Measurements from ENCODE around the gene POLR3B. TPM values are rescaled to one million over a fixed set of nuclear protein-coding genes. Genes with fewer than 3 reads are reported as not detected.

POLR3B gene
- total RNA-seq, 6 donors from 2014 or later = 7.2 to 14.7 (median 10.6) TPM

DNA sequence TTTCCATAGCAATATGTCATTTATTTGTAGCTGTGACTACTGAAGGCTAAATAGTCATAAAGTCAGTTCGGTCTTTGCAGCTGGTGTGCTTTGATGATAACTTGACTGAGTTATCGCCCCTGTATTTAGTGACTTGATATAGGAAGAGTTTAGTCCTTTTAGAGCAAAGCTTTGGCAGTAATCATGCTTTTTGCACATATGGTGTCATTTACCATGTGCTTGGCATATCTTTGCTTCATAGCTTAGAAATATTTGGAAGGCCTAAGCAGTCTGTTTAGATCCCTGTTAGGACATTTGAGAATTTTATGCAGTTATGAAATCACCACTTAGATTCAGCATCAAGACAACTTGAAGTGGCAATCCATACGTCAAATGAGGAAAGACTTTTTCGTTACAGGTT, 31.6 kb downstream of the POLR3B start:
- WGBS, 2 donors = 94 to 96% methylated on average over 4 of the region's 4 CpGs
- H3K4me3 ChIP-seq = no peak overlapping the region
- H3K27ac ChIP-seq = no peak overlapping the region
- no peaks in the 10 kb centered on the region for H3K4me1 ChIP-seq
- no peaks in the 10 kb centered on the region for H3K27me3 ChIP-seq
- peaks cover 0 to 23% (median 8%) of the 10 kb centered on the region in 4 donors for H3K36me3 ChIP-seq
- no peak for DNase-seq
- no peaks in the 10 kb centered on the region for H3K9me3 ChIP-seq
- TF ChIP-seq POLR2A (IDR thresholded peaks at IDR 0.05) (no peak), POLR2AphosphoS5 (IDR thresholded peaks at IDR 0.05) (no peak), CTCF (IDR thresholded peaks at IDR 0.05) (no peak), EP300 (IDR thresholded peaks at IDR 0.05) (no peak)
- no peak for ATAC-seq (ENCODE audit: low FRiP score in 2 of 2)

DNA sequence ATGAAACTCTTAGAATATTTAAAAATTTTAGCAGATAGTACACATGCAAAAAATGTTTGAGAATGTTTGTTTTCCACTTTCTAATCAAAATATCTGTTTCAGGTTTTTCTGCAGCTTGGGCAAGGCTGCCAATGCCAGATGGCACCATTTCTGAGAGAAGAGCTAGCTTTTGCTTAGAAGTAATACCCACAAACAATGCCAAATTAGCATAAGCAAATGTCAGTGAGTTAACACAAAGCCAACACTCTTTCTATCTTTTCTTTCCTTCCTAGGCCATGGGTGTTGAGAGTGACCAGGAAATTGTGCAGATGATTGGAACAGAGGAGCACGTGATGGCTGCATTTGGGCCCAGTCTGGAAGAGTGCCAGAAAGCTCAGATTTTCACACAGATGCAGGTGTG, 35.2 kb downstream of the POLR3B start:
- 76 to 80% methylated on average over 1 of the region's 1 CpG for WGBS, 2 donors
- no peaks in the 10 kb centered on the region for H3K9me3 ChIP-seq
- H3K36me3 ChIP-seq = peaks cover 0 to 27% (median 17%) of the 10 kb centered on the region in 4 donors
- no peaks in the 10 kb centered on the region for H3K4me1 ChIP-seq
- ATAC-seq (ENCODE audit: low FRiP score in 2 of 2) = no peak
- no peak for DNase-seq
- H3K27me3 ChIP-seq = no peaks in the 10 kb centered on the region
- H3K27ac ChIP-seq = no peak overlapping the region
- TF ChIP-seq POLR2AphosphoS5 (IDR thresholded peaks at IDR 0.05) (no peak), POLR2A (IDR thresholded peaks at IDR 0.05) (no peak), EP300 (IDR thresholded peaks at IDR 0.05) (no peak), CTCF (IDR thresholded peaks at IDR 0.05) (no peak)
- no peak overlapping the region for H3K4me3 ChIP-seq

- ATAC-seq (ENCODE audit: low FRiP score in 2 of 2) (no peak), DNase-seq (no peak)
- H3K27me3 ChIP-seq = no peaks in the 10 kb centered on the region
- no peak overlapping the region for H3K4me3 ChIP-seq
- H3K4me1 ChIP-seq = no peaks in the 10 kb centered on the region
- TF ChIP-seq EP300 (IDR thresholded peaks at IDR 0.05) (no peak), POLR2AphosphoS5 (IDR thresholded peaks at IDR 0.05) (no peak), POLR2A (IDR thresholded peaks at IDR 0.05) (no peak), CTCF (IDR thresholded peaks at IDR 0.05) (no peak)
- H3K36me3 ChIP-seq = peaks cover 0 to 5% (median 3%) of the 10 kb centered on the region in 4 donors
- no peak overlapping the region for H3K27ac ChIP-seq
- H3K9me3 ChIP-seq = no peaks in the 10 kb centered on the region
- 87 to 90% methylated on average over 2 of the region's 2 CpGs for WGBS, 2 donors
Measured at GRCh38 chr12:106409878-106410277, 52.3 kb downstream of the POLR3B start.

GRCh38 chr12:106412563-106412962, 55.0 kb downstream of the POLR3B start:
- Histone ChIP-seq H3K4me1 (no peaks in the 10 kb centered on the region), H3K27me3 (no peaks in the 10 kb centered on the region), H3K27ac (no peak overlapping the region), H3K36me3 (peaks cover 4 to 9% (median 8%) of the 10 kb centered on the region in 4 donors), H3K4me3 (no peak overlapping the region), H3K9me3 (no peaks in the 10 kb centered on the region)
- 95 to 100% methylated on average over 1 of the region's 1 CpG for WGBS, 2 donors
- TF ChIP-seq CTCF (IDR thresholded peaks at IDR 0.05) (no peak), POLR2A (IDR thresholded peaks at IDR 0.05) (no peak), POLR2AphosphoS5 (IDR thresholded peaks at IDR 0.05) (no peak), EP300 (IDR thresholded peaks at IDR 0.05) (no peak)
- ATAC-seq (ENCODE audit: low FRiP score in 2 of 2) (no peak), DNase-seq (no peak)

DNA sequence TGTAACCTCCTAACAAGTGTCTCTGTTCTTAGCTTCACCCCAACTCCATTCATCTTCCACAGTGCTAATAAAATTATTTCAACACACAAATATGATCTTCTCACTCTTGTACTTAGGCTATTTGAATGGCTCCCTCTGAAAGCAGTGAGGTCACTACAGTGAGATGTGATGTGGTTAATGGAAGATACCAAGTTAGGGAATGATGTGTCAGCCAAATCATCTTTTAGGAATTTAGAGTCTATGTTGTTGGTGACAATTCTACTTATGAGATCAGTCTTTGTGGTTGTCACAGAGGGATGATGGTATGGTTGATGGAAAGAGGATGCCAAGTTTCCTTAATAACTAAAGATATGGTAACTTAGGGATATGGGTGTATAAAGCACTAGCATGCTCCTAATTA, 57.6 kb downstream of the POLR3B start:
- no peaks in the 10 kb centered on the region for H3K27me3 ChIP-seq
- peaks cover 0 to 4% (median 0%) of the 10 kb centered on the region in 4 donors for H3K4me1 ChIP-seq
- H3K27ac ChIP-seq = no peak overlapping the region
- no peak for TF ChIP-seq CTCF (IDR thresholded peaks at IDR 0.05)
- no peak for TF ChIP-seq POLR2A (IDR thresholded peaks at IDR 0.05)
- TF ChIP-seq POLR2AphosphoS5 (IDR thresholded peaks at IDR 0.05) = no peak
- TF ChIP-seq EP300 (IDR thresholded peaks at IDR 0.05) = no peak
- peak in 1 of 2 donors; percentile 66 for ATAC-seq (ENCODE audit: low FRiP score in 2 of 2)
- no peak for DNase-seq
- H3K36me3 ChIP-seq = peaks cover 4 to 9% (median 8%) of the 10 kb centered on the region in 4 donors
- no peaks in the 10 kb centered on the region for H3K9me3 ChIP-seq
- no peak overlapping the region for H3K4me3 ChIP-seq
